WTC11 (cell line): ENCODE measurements around the gene GPR65. TPM values are rescaled to one million over a fixed set of nuclear protein-coding genes. Genes with fewer than 3 reads are reported as not detected.

ENCODE experiments used
- ATAC-seq: fragments of 200-7000 bp; cut with Tn5 transposase; 2 replicates; pipeline ENCODE4 v1.10.0; 2021; ENCODE audit warnings: mild to moderate bottlenecking, moderate library complexity
- CTCF ChIA-PET: fragments of 300-600 bp; sonication (Branson Sonifier 250); formaldehyde crosslinking; loops from one replicate; lab custom pipeline; 2021; ENCODE audit warnings: antibody characterized with exemption; lab: Charles Lee
- POLR2A ChIA-PET: fragments of 350-600 bp; sonication (Branson Sonifier 250); formaldehyde crosslinking; loops from one replicate; lab custom pipeline; 2021; ENCODE audit warnings: antibody characterized with exemption; lab: Charles Lee
- DNase-seq: peaks from one replicate; pipeline ENCODE4 v3.0.0; 2021; ENCODE audit warnings: low spot score
- H3K27ac Mint-ChIP-seq: 2 replicates; pipeline ENCODE4 v1.8.0; 2021; ENCODE audit warnings: mixed read lengths
- H3K27me3 Mint-ChIP-seq: 2 replicates; pipeline ENCODE4 v1.8.0; 2021; ENCODE audit warnings: low read depth, mild to moderate bottlenecking, moderate library complexity, mixed read lengths
- H3K36me3 Mint-ChIP-seq: 2 replicates; pipeline ENCODE4 v1.8.0; 2021; ENCODE audit warnings: mixed read lengths
- H3K4me1 Mint-ChIP-seq: 2 replicates; pipeline ENCODE4 v1.8.0; 2022; ENCODE audit warnings: mixed read lengths
- H3K4me3 Mint-ChIP-seq: 2 replicates; pipeline ENCODE4 v1.8.0; 2021; ENCODE audit warnings: mild to moderate bottlenecking, moderate library complexity, mixed read lengths
- H3K9me3 Mint-ChIP-seq: 2 replicates; pipeline ENCODE4 v1.8.0; 2021; ENCODE audit warnings: mixed read lengths
- ATF1 ChIP-seq: sonication (generic); formaldehyde crosslinking; IDR thresholded peaks from 2 replicates; pipeline ENCODE4 v1.8.1; 2023; ENCODE audit warnings: mild to moderate bottlenecking, moderate library complexity, missing genetic modification reagents
- E2F4 ChIP-seq: sonication (generic); formaldehyde crosslinking; IDR thresholded peaks from 2 replicates; pipeline ENCODE4 v1.8.1; 2022; ENCODE audit warnings: low read depth, mild to moderate bottlenecking, moderate library complexity, missing genetic modification reagents, borderline replicate concordance
- E2F5 ChIP-seq: sonication (generic); formaldehyde crosslinking; IDR thresholded peaks from 2 replicates; pipeline ENCODE4 v1.8.1; 2022; ENCODE audit warnings: mild to moderate bottlenecking, moderate library complexity, missing genetic modification reagents
- EMX1 ChIP-seq: fragments of 250-450 bp; sonication (Bioruptor Pico); IDR thresholded peaks from 2 replicates; pipeline ENCODE4 v1.8.0; 2021; ENCODE audit warnings: mild to moderate bottlenecking
- ETV6 ChIP-seq: sonication (generic); formaldehyde crosslinking; IDR thresholded peaks from 2 replicates; pipeline ENCODE4 v1.8.1; 2022; ENCODE audit warnings: mild to moderate bottlenecking, missing genetic modification reagents
- FOXP1 ChIP-seq: sonication (generic); formaldehyde crosslinking; IDR thresholded peaks from 2 replicates; pipeline ENCODE4 v1.8.0; 2022; ENCODE audit warnings: missing genetic modification reagents, mild to moderate bottlenecking, moderate library complexity, borderline replicate concordance
- FOXP4 ChIP-seq: sonication (generic); formaldehyde crosslinking; IDR thresholded peaks from 2 replicates; pipeline ENCODE4 v1.8.0; 2022; ENCODE audit warnings: mild to moderate bottlenecking, missing genetic modification reagents
- IRF2 ChIP-seq: sonication (generic); formaldehyde crosslinking; IDR thresholded peaks from 2 replicates; pipeline ENCODE4 v1.8.0; 2022; ENCODE audit warnings: low read depth, missing genetic modification reagents, borderline replicate concordance
- KAT7 ChIP-seq: sonication (generic); formaldehyde crosslinking; IDR thresholded peaks from 2 replicates; pipeline ENCODE4 v1.8.1; 2023; ENCODE audit warnings: missing genetic modification reagents, mild to moderate bottlenecking, borderline replicate concordance
- NR2C2 ChIP-seq: sonication (generic); formaldehyde crosslinking; IDR thresholded peaks from 2 replicates; pipeline ENCODE4 v1.8.0; 2022; ENCODE audit warnings: mild to moderate bottlenecking, missing genetic modification reagents
- NR3C1 ChIP-seq: sonication (generic); formaldehyde crosslinking; conservative IDR thresholded peaks from 2 replicates; pipeline ENCODE4 v1.8.1; 2023; ENCODE audit warnings: low read depth, mild to moderate bottlenecking, missing genetic modification reagents
- PREB ChIP-seq: sonication (generic); formaldehyde crosslinking; IDR thresholded peaks from 2 replicates; pipeline ENCODE4 v1.8.1; 2022; ENCODE audit warnings: mild to moderate bottlenecking, missing genetic modification reagents, moderate library complexity, borderline replicate concordance
- PRRX2 ChIP-seq: fragments of 250-450 bp; sonication (Bioruptor Pico); IDR thresholded peaks from 2 replicates; pipeline ENCODE4 v1.8.0; 2021; ENCODE audit warnings: mild to moderate bottlenecking
- TEAD4 ChIP-seq: sonication (generic); formaldehyde crosslinking; IDR thresholded peaks from 2 replicates; pipeline ENCODE4 v1.8.0; 2022; ENCODE audit warnings: mild to moderate bottlenecking, missing genetic modification reagents
- ZNF138 ChIP-seq: sonication (generic); formaldehyde crosslinking; conservative IDR thresholded peaks from 2 replicates; pipeline ENCODE4 v1.8.1; 2022; ENCODE audit warnings: mild to moderate bottlenecking, moderate library complexity, missing genetic modification reagents
- ZNF232 ChIP-seq: sonication (generic); formaldehyde crosslinking; IDR thresholded peaks from 2 replicates; pipeline ENCODE4 v1.8.0; 2022; ENCODE audit warnings: mild to moderate bottlenecking, missing genetic modification reagents
- ZNF263 ChIP-seq: sonication (generic); formaldehyde crosslinking; IDR thresholded peaks from 2 replicates; pipeline ENCODE4 v1.8.1; 2022; ENCODE audit warnings: low read depth, mild to moderate bottlenecking, moderate library complexity, missing genetic modification reagents
- ZNF281 ChIP-seq: sonication (generic); formaldehyde crosslinking; IDR thresholded peaks from 2 replicates; pipeline ENCODE4 v1.8.0; 2023; ENCODE audit warnings: mild to moderate bottlenecking, missing genetic modification reagents
- total RNA-seq: library from RNA; stranded (reverse); gene quantifications from 3 replicates; pipeline ENCODE4 v1.2.3, GENCODE V29; 2021

Gene GPR65
- total RNA-seq, 1 experiment from 2014 or later: not detected

- TF ChIP-seq FOXP4 (CRISPR knock-in tag): no peak
- no peak for TF ChIP-seq FOXP1
- TF ChIP-seq PRRX2 (CRISPR knock-in tag): no peak
- no peak for TF ChIP-seq ZNF281 (CRISPR knock-in tag)
- TF ChIP-seq ZNF263 (CRISPR knock-in tag): no peak
- no peak for TF ChIP-seq IRF2 (CRISPR knock-in tag)
- no peak for TF ChIP-seq ZNF232
- ChIA-PET POLR2A (no interaction called here), CTCF (no interaction called here)
- DNase-seq (no peak), ATAC-seq (no peak)
- no peak overlapping the region for H3K27ac Mint-ChIP-seq
- H3K4me3 Mint-ChIP-seq: no peak overlapping the region
- peaks cover 23% of the 10 kb centered on the region for H3K4me1 Mint-ChIP-seq
- no peaks in the 10 kb centered on the region; the same call in 1 of the 2 replicates for H3K27me3 Mint-ChIP-seq
- H3K36me3 Mint-ChIP-seq: no peaks in the 10 kb centered on the region
- H3K9me3 Mint-ChIP-seq: no peaks in the 10 kb centered on the region
Observed at GRCh38 chr14:87995500-87996290, 9.2 kb upstream of the GPR65 start.

- H3K27ac Mint-ChIP-seq: no peak overlapping the region
- H3K27me3 Mint-ChIP-seq: no peaks in the 10 kb centered on the region
- no peaks in the 10 kb centered on the region for H3K9me3 Mint-ChIP-seq
- no peak for ATAC-seq
- H3K36me3 Mint-ChIP-seq: no peaks in the 10 kb centered on the region
- DNase-seq: no peak
- POLR2A ChIA-PET: no interaction called here
- CTCF ChIA-PET: no interaction called here
- no peak for TF ChIP-seq EMX1 (CRISPR knock-in tag)
- TF ChIP-seq TEAD4: no peak
- TF ChIP-seq PREB (CRISPR knock-in tag): no peak
- no peak for TF ChIP-seq KAT7
- no peak for TF ChIP-seq E2F4 (CRISPR knock-in tag)
- no peak for TF ChIP-seq ZNF263 (CRISPR knock-in tag)
- TF ChIP-seq NR3C1 (CRISPR knock-in tag): no peak
- TF ChIP-seq NR2C2 (CRISPR knock-in tag): no peak
- TF ChIP-seq E2F5: no peak
- TF ChIP-seq ETV6 (CRISPR knock-in tag): no peak
- TF ChIP-seq ZNF138: no peak
- TF ChIP-seq ATF1 (CRISPR knock-in tag): no peak
- no peak overlapping the region for H3K4me3 Mint-ChIP-seq
- peaks cover 20% of the 10 kb centered on the region for H3K4me1 Mint-ChIP-seq
Observed at GRCh38 chr14:87996291-87996592, 8.7 kb upstream of the GPR65 start.
